GM18870 (cell line): ENCODE results near the gene ELOB.

Experiments
- ATAC-seq: cut with Tn5 transposase; IDR thresholded peaks from one replicate; pipeline ENCODE4 v1.9.1; 2021; ENCODE audit warnings: moderate library complexity; ENCODE audit not compliant: unreplicated experiment

Gene ELOB

DNA sequence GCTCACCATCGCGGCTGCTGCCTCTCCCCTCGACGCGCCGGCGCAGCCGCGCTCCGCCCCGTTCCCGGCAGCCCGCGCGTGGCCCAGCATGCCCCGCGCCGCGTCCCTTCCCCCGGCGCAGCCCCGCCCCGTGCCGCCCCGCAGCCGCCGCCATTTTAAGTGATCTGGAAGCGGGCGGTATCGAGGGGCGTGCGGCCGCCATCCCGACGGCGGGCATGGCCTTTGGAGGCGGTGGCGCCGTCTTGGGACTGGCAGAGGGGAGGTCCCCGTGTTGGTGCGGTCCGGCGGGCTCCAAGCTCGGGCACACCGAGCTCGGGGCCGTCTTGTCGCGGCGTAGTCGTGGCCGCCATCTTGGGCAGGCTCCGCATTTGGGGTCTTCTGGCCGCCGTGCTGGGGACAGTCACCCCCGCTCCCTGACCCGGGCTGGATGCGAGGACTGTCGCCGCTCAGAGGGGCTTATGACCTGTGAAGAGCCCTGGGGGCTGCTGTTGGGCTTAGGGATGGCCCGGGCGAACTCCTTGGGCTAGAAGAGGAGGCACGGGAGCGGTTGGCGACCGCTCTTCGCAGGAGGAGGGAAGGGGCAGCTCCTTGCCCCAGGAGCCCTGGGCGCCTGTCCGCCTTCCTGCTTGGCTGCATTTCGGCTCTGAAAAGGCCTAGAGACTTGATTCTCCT, at the start of gene ELOB:
TSS of gene ELOB (minus strand) at position 50 of the 672 bp plus-strand sequence. CDS start at position 9, 41 bp downstream.
- no peak for ATAC-seq

- ATAC-seq: no peak
These were observed 48.8 kb upstream of the ELOB start for GRCh38 chr16:2825906-2826305.

- no peak for ATAC-seq
These were observed 48.1 kb upstream of the ELOB start for GRCh38 chr16:2825049-2825742.

DNA sequence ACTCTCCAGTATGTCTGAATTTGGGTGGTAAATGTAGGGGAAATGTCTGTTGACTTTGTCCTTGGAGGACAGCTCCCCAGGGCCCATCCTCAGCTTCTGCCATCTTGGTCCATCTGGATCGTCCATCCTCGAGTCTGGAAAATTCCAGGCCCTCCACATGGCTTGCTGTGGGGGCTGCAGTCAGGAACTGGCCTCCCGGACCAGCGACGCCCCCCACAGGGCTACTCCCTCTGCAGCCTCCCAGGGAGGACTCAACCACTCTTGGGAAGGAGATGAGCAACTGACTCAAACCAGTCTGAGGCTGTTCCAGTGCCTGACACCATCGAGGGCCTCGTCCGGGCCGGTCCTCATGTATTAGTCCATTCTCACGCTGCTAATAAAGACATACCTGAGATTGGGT, 47.5 kb upstream of the ELOB start:
- no peak for ATAC-seq

GRCh38 chr16:2822496-2822895, 45.4 kb upstream of the ELOB start:
- ATAC-seq: no peak

GRCh38 chr16:2822158-2822495, 45.0 kb upstream of the ELOB start:
- no peak for ATAC-seq

DNA sequence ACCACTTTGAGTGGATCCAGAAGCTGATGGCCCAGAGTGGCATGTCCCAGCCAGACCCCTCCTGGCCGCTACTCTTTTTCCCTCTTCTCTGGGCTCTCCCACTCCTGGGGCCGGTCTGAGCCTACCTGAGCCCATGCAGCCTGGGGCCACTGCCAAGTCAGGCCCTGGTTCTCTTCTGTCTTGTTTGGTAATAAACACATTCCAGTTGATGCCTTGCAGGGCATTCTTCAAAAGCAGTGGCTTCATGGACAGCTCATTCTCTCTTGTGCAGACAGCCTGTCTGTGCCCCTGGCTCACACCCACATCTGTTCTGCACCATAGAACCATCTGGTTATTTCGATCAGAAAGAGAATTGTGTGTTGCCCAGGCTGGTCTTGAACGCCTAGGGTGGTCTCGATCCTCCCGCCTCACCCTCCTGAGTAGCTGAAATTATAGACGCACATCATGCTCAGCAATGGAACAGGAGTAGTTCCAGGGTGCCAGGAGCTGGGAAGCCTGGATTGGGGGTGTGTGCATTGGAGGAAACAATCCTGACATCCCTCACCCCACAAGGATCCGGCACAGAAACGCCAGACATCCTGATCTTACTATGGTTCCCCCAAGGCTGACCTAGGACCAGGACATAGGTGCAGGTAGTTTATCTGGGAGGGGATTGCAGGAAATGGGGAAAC, 44.5 kb upstream of the ELOB start:
- no peak for ATAC-seq

DNA sequence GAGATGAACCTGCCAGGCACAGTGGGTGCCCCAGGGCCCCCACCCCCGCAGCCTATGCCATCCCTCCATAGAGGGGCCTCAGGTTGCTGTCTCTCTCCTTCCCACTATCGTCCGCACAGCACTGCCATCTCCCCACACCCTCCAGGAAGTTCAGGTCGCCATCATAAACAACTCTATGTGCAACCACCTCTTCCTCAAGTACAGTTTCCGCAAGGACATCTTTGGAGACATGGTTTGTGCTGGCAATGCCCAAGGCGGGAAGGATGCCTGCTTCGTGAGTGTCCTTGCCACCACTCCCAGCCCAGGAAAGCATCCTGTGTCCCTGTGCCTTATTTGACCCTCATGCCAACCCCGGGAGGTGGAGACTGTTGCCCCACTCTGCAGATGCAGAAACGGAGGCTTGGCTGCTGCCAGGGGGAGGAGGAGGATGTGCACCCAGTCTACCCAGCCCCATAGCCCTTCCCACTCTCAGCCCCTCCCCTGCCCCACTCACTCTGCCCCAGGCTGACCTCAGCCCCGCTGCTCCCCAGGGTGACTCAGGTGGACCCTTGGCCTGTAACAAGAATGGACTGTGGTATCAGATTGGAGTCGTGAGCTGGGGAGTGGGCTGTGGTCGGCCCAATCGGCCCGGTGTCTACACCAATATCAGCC, 43.9 kb upstream of the ELOB start:
- ATAC-seq: no peak

DNA sequence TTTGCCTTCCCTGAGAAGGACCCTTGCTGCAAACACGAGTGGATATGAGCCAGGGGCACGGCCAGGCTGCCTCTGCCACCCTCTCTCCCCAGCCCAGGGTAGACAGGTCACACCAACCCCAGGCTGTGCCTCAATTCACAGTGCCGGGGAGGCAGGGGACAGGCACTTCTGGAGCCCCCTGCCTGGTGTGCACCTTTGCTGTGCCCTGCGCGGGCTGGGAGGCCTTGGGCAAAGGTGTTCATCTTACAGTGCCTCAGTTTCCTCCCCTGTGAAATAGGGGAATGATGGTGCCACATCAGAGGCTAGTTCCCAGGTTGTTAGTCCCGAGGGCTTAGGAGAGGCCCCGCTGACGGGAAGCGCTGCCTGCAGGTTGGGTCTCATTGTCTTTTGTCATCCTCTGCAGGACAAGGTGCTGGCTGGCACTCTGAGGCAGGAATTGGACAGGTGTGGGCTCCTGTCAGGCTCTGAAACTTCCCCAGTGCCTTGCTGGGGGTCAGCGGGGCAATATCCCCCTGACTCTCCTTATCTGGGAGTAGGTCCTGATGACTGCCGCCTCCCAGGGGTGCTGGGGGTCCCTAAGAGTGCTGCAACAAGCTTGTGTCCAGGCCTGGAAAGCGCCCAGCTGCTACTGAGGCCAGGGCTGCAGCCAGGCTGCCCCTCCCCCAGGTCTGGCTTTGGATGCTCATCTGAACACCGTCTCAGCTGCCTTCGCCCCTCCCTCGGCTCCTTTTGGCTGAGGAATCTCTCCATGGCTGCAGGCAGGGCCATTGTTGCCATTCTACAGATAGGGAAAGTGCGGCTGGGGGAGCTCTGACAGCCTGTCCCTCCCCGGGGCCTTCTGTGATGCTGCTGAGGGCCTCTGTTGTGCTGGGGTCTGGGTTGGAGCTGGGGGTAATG, 43.1 kb upstream of the ELOB start:
- ATAC-seq: no peak

DNA sequence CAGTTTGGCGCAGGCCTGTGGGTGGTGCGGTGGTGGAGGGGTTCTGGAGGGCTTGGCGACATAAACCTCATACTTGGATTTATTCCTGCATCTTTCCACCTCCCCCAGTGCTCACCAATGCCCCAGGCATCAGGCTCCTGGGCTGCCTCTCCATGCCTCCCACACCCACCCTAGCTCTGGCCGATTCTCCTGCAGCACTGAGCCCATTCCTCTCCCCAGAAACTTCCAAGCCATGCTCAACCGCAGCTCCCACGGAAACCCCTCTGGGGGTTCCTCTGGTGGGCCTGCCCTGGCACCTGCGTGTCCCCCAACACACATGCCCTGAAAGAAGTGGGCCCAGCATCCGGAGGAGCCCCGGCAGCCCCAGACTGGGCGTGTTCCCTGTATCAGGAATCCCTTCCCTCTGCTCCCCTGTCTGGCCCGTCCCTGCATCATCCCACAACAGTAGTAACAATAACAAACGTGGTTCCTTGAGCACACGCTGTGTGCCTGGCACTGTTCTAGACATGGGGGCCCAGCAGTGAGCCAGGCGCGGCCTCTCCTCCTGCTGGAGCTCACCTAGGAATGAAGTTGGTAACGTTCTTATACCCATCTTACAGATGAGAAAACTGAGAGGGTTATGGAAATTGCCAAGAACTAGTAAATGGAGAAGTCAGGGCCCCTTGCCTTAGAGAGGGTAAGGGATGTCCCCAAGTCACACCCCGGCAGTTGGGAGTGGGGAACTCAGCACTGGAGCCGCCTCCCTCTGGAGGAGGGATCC, 42.3 kb upstream of the ELOB start:
- ATAC-seq: no peak

DNA sequence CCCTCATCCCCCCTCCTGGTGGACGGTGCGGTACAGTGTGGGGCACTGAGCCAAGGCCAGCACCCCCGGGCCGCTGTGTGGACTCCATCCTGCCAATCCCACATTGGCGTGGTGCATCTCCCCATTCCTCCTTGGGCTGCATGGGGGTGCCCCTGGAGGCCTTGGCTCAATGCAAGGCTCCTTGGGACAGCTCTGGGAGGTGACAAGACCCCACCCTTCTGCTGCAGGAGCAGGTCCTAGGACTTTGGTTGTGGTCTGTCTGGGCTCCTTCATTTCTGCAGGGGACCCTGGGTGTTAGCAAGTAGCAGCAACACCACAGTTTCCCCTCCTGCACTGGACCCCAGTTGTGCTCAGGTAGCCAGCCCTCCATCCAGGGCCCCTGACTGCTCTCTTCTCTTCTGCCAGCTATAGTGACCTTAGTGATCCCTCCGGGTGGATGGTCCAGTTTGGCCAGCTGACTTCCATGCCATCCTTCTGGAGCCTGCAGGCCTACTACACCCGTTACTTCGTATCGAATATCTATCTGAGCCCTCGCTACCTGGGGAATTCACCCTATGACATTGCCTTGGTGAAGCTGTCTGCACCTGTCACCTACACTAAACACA, 41.3 kb upstream of the ELOB start:
- no peak for ATAC-seq

DNA sequence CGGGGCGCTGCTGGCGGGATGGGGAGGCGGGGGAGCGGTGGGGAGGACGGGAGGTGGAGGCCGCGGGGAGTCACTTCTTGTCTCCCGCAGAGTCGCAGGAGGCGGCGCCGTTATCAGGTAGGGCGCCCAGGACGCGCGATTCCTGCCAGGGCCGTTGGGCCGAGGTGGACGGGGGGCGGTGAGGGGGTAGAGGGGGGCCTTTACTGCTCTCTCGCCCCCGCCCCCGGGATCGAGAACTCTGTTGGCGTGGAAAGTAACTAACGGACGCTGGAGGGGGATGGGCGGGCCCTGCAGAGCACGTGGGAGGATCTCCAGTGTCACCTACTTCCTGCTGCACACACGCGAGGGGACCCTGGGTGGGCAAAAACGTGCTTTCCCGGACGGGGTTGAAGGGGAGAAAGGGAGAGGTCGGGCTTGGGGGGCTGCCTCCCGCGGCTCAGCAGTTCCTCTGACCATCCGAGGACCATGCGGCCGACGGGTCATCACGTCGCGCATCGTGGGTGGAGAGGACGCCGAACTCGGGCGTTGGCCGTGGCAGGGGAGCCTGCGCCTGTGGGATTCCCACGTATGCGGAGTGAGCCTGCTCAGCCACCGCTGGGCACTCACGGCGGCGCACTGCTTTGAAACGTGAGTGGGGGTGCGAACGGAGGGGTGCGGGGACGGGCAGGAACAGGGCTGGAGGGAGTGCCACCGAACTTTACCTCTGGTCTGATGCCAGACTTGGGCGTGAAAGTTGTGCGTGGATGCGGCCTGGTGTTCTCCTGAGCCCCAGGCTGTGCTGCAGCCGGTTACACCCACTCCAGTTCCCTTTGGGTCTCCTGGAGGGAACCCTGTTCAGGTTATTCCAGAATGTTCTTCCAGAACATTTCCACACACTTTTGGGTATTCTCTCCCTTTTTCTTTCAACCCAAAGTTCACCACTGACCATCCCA, 40.5 kb upstream of the ELOB start:
- ATAC-seq: no peak

- no peak for ATAC-seq
These were observed 39.8 kb upstream of the ELOB start, which contains the start of gene PRSS21 for GRCh38 chr16:2816751-2817339. Gene PRSS21 (plus strand): TSS chr16:2817237. CDS start chr16:2817269, 32 bp downstream.

GRCh38 chr16:2815299-2815771, 38.3 kb upstream of the ELOB start:
- no peak for ATAC-seq

DNA sequence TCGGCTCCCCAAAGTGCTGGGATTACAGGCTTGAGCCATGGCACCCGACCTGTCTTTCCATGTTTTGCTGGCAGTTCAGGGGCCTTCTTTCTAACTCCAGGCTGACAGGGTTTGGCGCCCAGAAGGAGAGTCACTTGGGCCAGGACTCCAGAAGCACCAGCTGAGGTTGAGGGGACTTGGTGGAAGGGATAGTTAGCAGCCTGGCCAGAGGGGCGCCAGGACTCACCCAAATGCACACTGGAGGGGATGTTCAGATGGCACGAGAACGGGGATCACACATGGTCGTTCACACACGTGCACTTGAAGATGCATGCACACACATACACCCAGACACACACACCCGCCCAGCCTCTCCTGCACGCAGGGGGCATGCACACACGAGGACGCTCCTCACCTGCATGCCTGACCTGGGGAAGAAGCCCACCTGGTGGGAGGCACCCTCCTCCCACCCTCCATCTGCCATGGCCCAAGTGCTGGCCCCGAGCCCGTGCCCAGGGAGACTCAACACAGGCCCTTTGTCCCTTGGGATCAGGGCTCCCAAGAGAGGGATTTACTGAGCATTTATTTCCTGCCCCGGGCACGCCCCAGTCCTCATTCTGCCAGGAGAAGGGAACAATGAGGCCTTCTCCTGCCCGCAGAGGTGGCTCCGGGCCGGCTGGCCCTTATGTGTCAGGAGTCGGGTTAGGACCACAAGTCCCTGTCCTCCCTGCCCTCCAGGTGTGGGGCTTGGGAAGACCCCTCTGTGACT, 37.6 kb upstream of the ELOB start:
- no peak for ATAC-seq

GRCh38 chr16:2813771-2814221, 36.7 kb upstream of the ELOB start:
- ATAC-seq: no peak
